ENCODE measurements around the gene STYX.

GRCh38 chr14:52686176-52686575, 43.8 kb upstream of the STYX start:
- no peak for TF ChIP-seq ETS1 (IDR thresholded peaks at IDR 0.05)
- TF ChIP-seq CREB1 (CRISPR knock-in tag; IDR thresholded peaks at IDR 0.05; ENCODE audit: low read depth) = no peak
- TF ChIP-seq CTCF (conservative IDR thresholded peaks at IDR 0.05; ENCODE audit: low read depth in 2 of 2) = no peak
- TF ChIP-seq POLR2AphosphoS5 (IDR thresholded peaks at IDR 0.05; ENCODE audit: low read depth) = no peak
- TF ChIP-seq NANOG (IDR thresholded peaks at IDR 0.05; ENCODE audit: borderline replicate concordance) = no peak

Measured in GM23338 (cell line).